ENCODE data around the gene RTF2. TPM values are rescaled to one million over a fixed set of nuclear protein-coding genes. Genes with fewer than 3 reads are reported as not detected.

The RTF2 gene
- total RNA-seq, 1 donor from 2014 or later = 81.4 TPM

GRCh38 chr20:56487216-56487615, 18.8 kb downstream of the RTF2 start:
- H4K20me1 ChIP-seq (ENCODE audit: insufficient read depth, low read length) = peaks cover 33% of the 10 kb centered on the region
- H3K79me2 ChIP-seq (ENCODE audit: insufficient read depth, low read length) = peaks cover 33% of the 10 kb centered on the region
- peaks cover 6% of the 10 kb centered on the region for H3K36me3 Mint-ChIP-seq (ENCODE audit: low read depth, unreplicated experiment)
- H3K27me3 ChIP-seq (ENCODE audit: insufficient read depth, low read length) = no peaks in the 10 kb centered on the region
- H3K9me3 ChIP-seq (ENCODE audit: insufficient read depth, low read depth, low read length) = no peaks in the 10 kb centered on the region
- no peak overlapping the region for H3K4me3 Mint-ChIP-seq (ENCODE audit: unreplicated experiment)
- peaks cover 38% of the 10 kb centered on the region for H3K36me3 ChIP-seq (ENCODE audit: insufficient read depth, low read length)
- no peak overlapping the region for H3K27ac ChIP-seq (ENCODE audit: low read depth, low read length)
- H3K4me2 ChIP-seq (ENCODE audit: low read length) = no peak overlapping the region
- H2AFZ ChIP-seq (ENCODE audit: low read depth, low read length) = no peak overlapping the region
- no peak overlapping the region for H3K9ac ChIP-seq (ENCODE audit: low read length)
- no peaks in the 10 kb centered on the region for H3K4me1 Mint-ChIP-seq (ENCODE audit: low read depth, unreplicated experiment)
- H3K4me3 ChIP-seq (ENCODE audit: insufficient read depth, low read depth, low read length) = no peak overlapping the region
- no peaks in the 10 kb centered on the region for H3K4me1 ChIP-seq (ENCODE audit: insufficient read depth, low read length)
- H3K27ac Mint-ChIP-seq (ENCODE audit: unreplicated experiment) = no peak overlapping the region
- H3K9me3 Mint-ChIP-seq (ENCODE audit: unreplicated experiment) = no peaks in the 10 kb centered on the region
- DNase-seq (ENCODE audit: low read depth) (no peak), FAIRE-seq (no peak)
- no peak for TF ChIP-seq EZH2 (IDR thresholded peaks at IDR 0.05; ENCODE audit: insufficient read depth, low read length)
- no peak for TF ChIP-seq CTCF (IDR thresholded peaks at IDR 0.05; ENCODE audit: insufficient read depth, low read depth, low read length)
- no peaks in the 10 kb centered on the region for H3K27me3 Mint-ChIP-seq (ENCODE audit: low read depth, unreplicated experiment)

GRCh38 chr20:56488566-56488965, 20.1 kb downstream of the RTF2 start:
- no peak for FAIRE-seq
- no peaks in the 10 kb centered on the region for H3K9me3 Mint-ChIP-seq (ENCODE audit: unreplicated experiment)
- peaks cover 39% of the 10 kb centered on the region for H3K36me3 ChIP-seq (ENCODE audit: insufficient read depth, low read length)

More at GRCh38 chr20:56488566-56488965, 20.1 kb downstream of the RTF2 start:
- Mint-ChIP-seq H3K36me3 (ENCODE audit: low read depth, unreplicated experiment) (peaks cover 8% of the 10 kb centered on the region), H3K27ac (ENCODE audit: unreplicated experiment) (no peak overlapping the region), H3K4me3 (ENCODE audit: unreplicated experiment) (no peak overlapping the region), H3K4me1 (ENCODE audit: low read depth, unreplicated experiment) (no peaks in the 10 kb centered on the region), H3K27me3 (ENCODE audit: low read depth, unreplicated experiment) (no peaks in the 10 kb centered on the region)
- H3K9me3 ChIP-seq (ENCODE audit: insufficient read depth, low read depth, low read length) = no peaks in the 10 kb centered on the region
- no peak overlapping the region for H3K27ac ChIP-seq (ENCODE audit: low read depth, low read length)
- H2AFZ ChIP-seq (ENCODE audit: low read depth, low read length) = no peak overlapping the region
- H3K27me3 ChIP-seq (ENCODE audit: insufficient read depth, low read length) = no peaks in the 10 kb centered on the region
- H3K4me2 ChIP-seq (ENCODE audit: low read length) = no peak overlapping the region
- H4K20me1 ChIP-seq (ENCODE audit: insufficient read depth, low read length) = peaks cover 33% of the 10 kb centered on the region
- DNase-seq (ENCODE audit: low read depth) = no peak
- no peak overlapping the region for H3K9ac ChIP-seq (ENCODE audit: low read length)
- H3K4me3 ChIP-seq (ENCODE audit: insufficient read depth, low read depth, low read length) = no peak overlapping the region
- no peak for TF ChIP-seq CTCF (IDR thresholded peaks at IDR 0.05; ENCODE audit: insufficient read depth, low read depth, low read length)
- no peak for TF ChIP-seq EZH2 (IDR thresholded peaks at IDR 0.05; ENCODE audit: insufficient read depth, low read length)
- H3K79me2 ChIP-seq (ENCODE audit: insufficient read depth, low read length) = peaks cover 33% of the 10 kb centered on the region
- H3K4me1 ChIP-seq (ENCODE audit: insufficient read depth, low read length) = no peaks in the 10 kb centered on the region
